GM21619 (cell line): ENCODE data around the gene GPRASP3.
A peak's percentile ranks its signal among the peaks of the same experiment; 100 is the strongest.

Experiments used
- ATAC-seq: cut with Tn5 transposase; IDR thresholded peaks from one replicate; pipeline ENCODE4 v1.9.1; 2021; ENCODE audit not compliant: unreplicated experiment

Gene GPRASP3

GRCh38 chrX:102745857-102746584 lies 25.5 kb downstream of the GPRASP3 start:
- ATAC-seq = no peak

- no peak for ATAC-seq
Observed at GRCh38 chrX:102765217-102765616, 44.7 kb downstream of the GPRASP3 start.

GRCh38 chrX:102765809-102766208 lies 45.3 kb downstream of the GPRASP3 start:
- no peak for ATAC-seq

- no peak for ATAC-seq
Observed at GRCh38 chrX:102767287-102767686, 46.7 kb downstream of the GPRASP3 start.

- ATAC-seq = peak; percentile 97
Observed at GRCh38 chrX:102768987-102769761, 48.6 kb downstream of the GPRASP3 start.
